Esophagus (tissue), 2 donors: Measurements from ENCODE around the gene SLC9A8. TPM values are rescaled to one million over a fixed set of nuclear protein-coding genes. Genes with fewer than 3 reads are reported as not detected.

ENCODE experiments used
- H3K27ac ChIP-seq, 2 donors: one replicate each; pipeline ENCODE4 v1.5.1; 2013; ENCODE audit warnings: low read depth in 2 of 2, mild to moderate bottlenecking in 2 of 2, inconsistent platforms in 1 of 2, low read length in 1 of 2, moderate library complexity in 1 of 2
- H3K27me3 ChIP-seq, 2 donors: one replicate each; pipeline ENCODE4 v1.6.1; 2013; ENCODE audit warnings: low read length in 2 of 2, control low read depth in 1 of 2, mild to moderate bottlenecking in 1 of 2; ENCODE audit not compliant: insufficient read depth in 2 of 2, control insufficient read depth in 1 of 2
- H3K36me3 ChIP-seq, 2 donors: one replicate each; pipeline ENCODE4 v1.6.1; 2013; ENCODE audit warnings: low read length in 1 of 2; ENCODE audit not compliant: control insufficient read depth in 2 of 2, insufficient read depth in 2 of 2
- H3K4me1 ChIP-seq, 2 donors: one replicate each; pipeline ENCODE4 v1.6.1; 2013; ENCODE audit warnings: low read length in 1 of 2; ENCODE audit not compliant: control insufficient read depth in 2 of 2, insufficient read depth in 2 of 2
- H3K4me3 ChIP-seq, 2 donors: one replicate each; pipeline ENCODE4 v1.5.1; 2013; ENCODE audit warnings: low read length in 2 of 2, mild to moderate bottlenecking in 2 of 2, low read depth in 1 of 2, moderate library complexity in 1 of 2
- H3K9me3 ChIP-seq, 2 donors: one replicate each; pipeline ENCODE4 v1.6.1; 2013; ENCODE audit warnings: mild to moderate bottlenecking in 2 of 2, low read depth in 1 of 2, low read length in 1 of 2, moderate library complexity in 1 of 2; ENCODE audit not compliant: control insufficient read depth in 2 of 2, insufficient read depth in 1 of 2
- WGBS, 2 donors: extraction: QIAGEN DNeasy Blood & Tissue Kit; methylation state at CpG; one replicate each; pipeline ENCODE4 v1.1.7; 2013; 5-methylcytosine and 5-hydroxymethylcytosine counted together
- polyA plus RNA-seq, 2 donors: library from polyadenylated mRNA; stranded (reverse); fragments of 200-250 nt; gene quantifications; one replicate each; pipeline ENCODE4 v1.2.3, GENCODE V29; 2013
- donor health status: healthy with polysubstance abuse.
- donor health status: Bipolar disorder and iron deficiency.

SLC9A8 gene
- 10 to 100 TPM; 11.5 to 16.6 TPM for polyA plus RNA-seq

- 0% methylated on average over 53 to 61 of the region's 61 CpGs for WGBS, 2 donors
- Histone ChIP-seq H3K36me3 (peaks cover 0 to 6% of the 10 kb centered on the region in 2 donors), H3K4me1 (peaks cover 0 to 14% of the 10 kb centered on the region in 2 donors)
These were observed at the start of gene SLC9A8 for GRCh38 chr20:49812507-49813304. Gene SLC9A8 (plus strand): TSS chr20:49812828. CDS start chr20:49812923, 95 bp downstream.

GRCh38 chr20:49762940-49763766, 49.5 kb upstream of the SLC9A8 start:
- Histone ChIP-seq H3K9me3 (no peaks in the 10 kb centered on the region), H3K36me3 (no peaks in the 10 kb centered on the region), H3K27ac (peak overlapping the region; percentile 70 to 76), H3K27me3 (no peaks in the 10 kb centered on the region), H3K4me1 (peaks cover 0 to 13% of the 10 kb centered on the region in 2 donors), H3K4me3 (no peak overlapping the region)
- 68 to 81% methylated on average over 12 of the region's 12 CpGs for WGBS, 2 donors

More at GRCh38 chr20:49812507-49813304, at the start of gene SLC9A8:
- H3K27me3 ChIP-seq = no peaks in the 10 kb centered on the region
- H3K4me3 ChIP-seq = peak within 1 kb of the TSS; percentile 59 to 75
- H3K9me3 ChIP-seq = no peaks in the 10 kb centered on the region
- H3K27ac ChIP-seq = peak within 1 kb of the TSS; percentile 94 to 98

- Histone ChIP-seq H3K27ac (peak overlapping the region; percentile 76 to 77), H3K4me3 (no peak overlapping the region), H3K36me3 (no peaks in the 10 kb centered on the region), H3K9me3 (peaks cover 0 to 3% of the 10 kb centered on the region in 2 donors), H3K4me1 (peaks cover 0 to 22% of the 10 kb centered on the region in 2 donors), H3K27me3 (no peaks in the 10 kb centered on the region)
- WGBS, 2 donors = 87 to 91% methylated on average over 5 of the region's 5 CpGs
These were observed 47.3 kb upstream of the SLC9A8 start for GRCh38 chr20:49765413-49765736.

- 89 to 94% methylated on average over 2 of the region's 2 CpGs for WGBS, 2 donors
These were observed 46.6 kb upstream of the SLC9A8 start for GRCh38 chr20:49765846-49766541.

GRCh38 chr20:49766979-49767521, 45.6 kb upstream of the SLC9A8 start:
- no peak overlapping the region for H3K4me3 ChIP-seq
- H3K27ac ChIP-seq = peak overlapping the region; percentile 6 to 73
- 90 to 91% methylated on average over 4 of the region's 4 CpGs for WGBS, 2 donors
- H3K27me3 ChIP-seq = no peaks in the 10 kb centered on the region
- H3K36me3 ChIP-seq = no peaks in the 10 kb centered on the region
- peaks cover 0 to 25% of the 10 kb centered on the region in 2 donors for H3K4me1 ChIP-seq
- peaks cover 0 to 3% of the 10 kb centered on the region in 2 donors for H3K9me3 ChIP-seq

More at GRCh38 chr20:49765846-49766541, 46.6 kb upstream of the SLC9A8 start:
- peaks cover 0 to 3% of the 10 kb centered on the region in 2 donors for H3K9me3 ChIP-seq
- H3K27me3 ChIP-seq = no peaks in the 10 kb centered on the region
- H3K27ac ChIP-seq = peak overlapping the region; percentile 66 to 76
- H3K36me3 ChIP-seq = no peaks in the 10 kb centered on the region
- H3K4me3 ChIP-seq = no peak overlapping the region
- peaks cover 0 to 24% of the 10 kb centered on the region in 2 donors for H3K4me1 ChIP-seq

- Histone ChIP-seq H3K27ac (peak overlapping the region; percentile 93 to 94), H3K4me1 (peaks cover 0 to 26% of the 10 kb centered on the region in 2 donors), H3K27me3 (no peaks in the 10 kb centered on the region), H3K9me3 (peaks cover 0 to 3% of the 10 kb centered on the region in 2 donors), H3K4me3 (no peak overlapping the region), H3K36me3 (no peaks in the 10 kb centered on the region)
- 18 to 23% methylated on average over 8 of the region's 8 CpGs for WGBS, 2 donors
These were observed 44.2 kb upstream of the SLC9A8 start for GRCh38 chr20:49768204-49769047.

- Histone ChIP-seq H3K4me1 (peaks cover 0 to 24% of the 10 kb centered on the region in 2 donors), H3K27me3 (no peaks in the 10 kb centered on the region)
- 88 to 90% methylated on average over 5 of the region's 5 CpGs for WGBS, 2 donors
These were observed 43.5 kb upstream of the SLC9A8 start for GRCh38 chr20:49769048-49769581.

GRCh38 chr20:49770634-49771033, 42.0 kb upstream of the SLC9A8 start:
- Histone ChIP-seq H3K27me3 (no peaks in the 10 kb centered on the region), H3K9me3 (peaks cover 0 to 3% of the 10 kb centered on the region in 2 donors), H3K4me1 (peaks cover 0 to 24% of the 10 kb centered on the region in 2 donors), H3K4me3 (no peak overlapping the region), H3K27ac (peak overlapping the region; percentile 67 to 94), H3K36me3 (no peaks in the 10 kb centered on the region)
- WGBS, 2 donors = 98 to 100% methylated on average over 1 of the region's 1 CpG

More at GRCh38 chr20:49769048-49769581, 43.5 kb upstream of the SLC9A8 start:
- no peaks in the 10 kb centered on the region for H3K36me3 ChIP-seq
- H3K9me3 ChIP-seq = peaks cover 0 to 3% of the 10 kb centered on the region in 2 donors
- no peak overlapping the region for H3K4me3 ChIP-seq
- peak overlapping the region; percentile 93 to 94 for H3K27ac ChIP-seq
